Measurements from ENCODE around the gene CLSTN3.

DNA sequence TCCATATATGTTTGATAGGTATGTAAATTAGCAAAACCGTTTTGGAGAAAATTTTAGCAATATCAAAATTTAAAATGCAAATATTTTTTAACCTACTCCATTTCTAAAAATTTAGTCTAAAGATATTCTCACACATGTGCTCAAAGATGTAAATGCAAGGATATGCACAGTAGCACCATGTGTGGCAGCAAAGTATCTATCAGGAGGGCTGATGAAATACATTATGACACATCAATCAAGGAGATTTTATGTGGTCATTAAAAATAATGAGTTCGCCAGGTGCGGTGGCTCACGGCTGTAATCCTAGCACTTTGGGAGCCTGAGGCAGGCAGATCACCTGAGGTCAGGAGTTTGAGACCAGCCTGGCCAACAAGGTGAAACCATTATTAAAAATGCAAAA is 29.9 kb upstream of the CLSTN3 start:
- TF ChIP-seq, protein P1, sequence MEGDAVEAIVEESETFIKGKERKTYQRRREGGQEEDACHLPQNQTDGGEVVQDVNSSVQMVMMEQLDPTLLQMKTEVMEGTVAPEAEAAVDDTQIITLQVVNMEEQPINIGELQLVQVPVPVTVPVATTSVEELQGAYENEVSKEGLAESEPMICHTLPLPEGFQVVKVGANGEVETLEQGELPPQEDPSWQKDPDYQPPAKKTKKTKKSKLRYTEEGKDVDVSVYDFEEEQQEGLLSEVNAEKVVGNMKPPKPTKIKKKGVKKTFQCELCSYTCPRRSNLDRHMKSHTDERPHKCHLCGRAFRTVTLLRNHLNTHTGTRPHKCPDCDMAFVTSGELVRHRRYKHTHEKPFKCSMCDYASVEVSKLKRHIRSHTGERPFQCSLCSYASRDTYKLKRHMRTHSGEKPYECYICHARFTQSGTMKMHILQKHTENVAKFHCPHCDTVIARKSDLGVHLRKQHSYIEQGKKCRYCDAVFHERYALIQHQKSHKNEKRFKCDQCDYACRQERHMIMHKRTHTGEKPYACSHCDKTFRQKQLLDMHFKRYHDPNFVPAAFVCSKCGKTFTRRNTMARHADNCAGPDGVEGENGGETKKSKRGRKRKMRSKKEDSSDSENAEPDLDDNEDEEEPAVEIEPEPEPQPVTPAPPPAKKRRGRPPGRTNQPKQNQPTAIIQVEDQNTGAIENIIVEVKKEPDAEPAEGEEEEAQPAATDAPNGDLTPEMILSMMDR (IDR thresholded peaks at IDR 0.05): no peak
- TF ChIP-seq POLR2A (IDR thresholded peaks at IDR 0.05; ENCODE audit: low read length) (no peak), CHD4 (IDR thresholded peaks at IDR 0.05; ENCODE audit: borderline replicate concordance) (no peak), MAFK (IDR thresholded peaks at IDR 0.05; ENCODE audit: partially characterized antibody) (no peak), MAZ (IDR thresholded peaks at IDR 0.05; ENCODE audit: borderline replicate concordance, low read depth, low read length) (no peak), ESRRA (IDR thresholded peaks at IDR 0.05; ENCODE audit: borderline replicate concordance, low read length) (no peak), CBX8 (IDR thresholded peaks at IDR 0.05) (no peak)
- TF ChIP-seq, protein P2, sequence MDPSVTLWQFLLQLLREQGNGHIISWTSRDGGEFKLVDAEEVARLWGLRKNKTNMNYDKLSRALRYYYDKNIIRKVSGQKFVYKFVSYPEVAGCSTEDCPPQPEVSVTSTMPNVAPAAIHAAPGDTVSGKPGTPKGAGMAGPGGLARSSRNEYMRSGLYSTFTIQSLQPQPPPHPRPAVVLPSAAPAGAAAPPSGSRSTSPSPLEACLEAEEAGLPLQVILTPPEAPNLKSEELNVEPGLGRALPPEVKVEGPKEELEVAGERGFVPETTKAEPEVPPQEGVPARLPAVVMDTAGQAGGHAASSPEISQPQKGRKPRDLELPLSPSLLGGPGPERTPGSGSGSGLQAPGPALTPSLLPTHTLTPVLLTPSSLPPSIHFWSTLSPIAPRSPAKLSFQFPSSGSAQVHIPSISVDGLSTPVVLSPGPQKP (IDR thresholded peaks at IDR 0.05; ENCODE audit: low read depth, low read length): no peak
